ENCODE results near the gene PIK3R5. TPM values are rescaled to one million over a fixed set of nuclear protein-coding genes. Genes with fewer than 3 reads are reported as not detected.

Gene PIK3R5
- total RNA-seq, 1 donor from 2014 or later = 34.5 TPM

DNA sequence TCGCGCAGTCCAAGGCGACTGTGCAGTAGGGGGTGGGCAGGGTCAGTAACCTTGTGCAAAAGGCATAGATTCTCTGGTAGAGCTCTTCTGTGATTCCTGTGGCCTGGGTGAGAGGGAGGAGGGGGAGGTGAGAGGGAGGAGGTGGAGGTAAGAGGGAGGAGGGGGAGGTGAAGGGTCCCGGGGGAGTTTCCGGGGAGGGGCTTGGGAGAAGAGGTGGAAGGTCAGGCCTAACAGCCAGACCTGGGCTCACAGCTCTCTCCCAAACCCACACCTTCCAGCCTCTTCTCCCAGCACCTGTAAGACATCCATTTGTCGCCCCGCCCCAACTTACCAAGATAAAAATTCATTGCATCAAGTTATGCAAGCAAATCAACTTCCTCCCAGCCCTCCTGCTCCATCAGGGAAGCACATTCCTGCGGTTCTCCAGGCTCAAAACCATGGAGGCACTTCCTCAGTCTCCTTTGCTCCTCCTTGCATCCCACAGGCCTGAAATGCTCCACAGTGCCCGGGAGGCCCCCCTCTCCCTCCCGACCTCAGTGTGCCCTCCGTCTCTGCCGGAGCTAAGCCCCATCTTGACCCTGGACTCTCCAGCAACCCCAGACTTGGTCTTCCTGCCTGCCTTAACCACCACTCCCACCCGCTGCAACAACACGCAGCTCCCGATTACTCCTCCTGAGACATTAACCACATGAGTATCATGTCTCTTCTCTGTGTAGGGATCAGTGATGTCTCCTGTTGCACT is 128.5 kb downstream of the PIK3R5 start:
- DNase-seq (ENCODE audit: low spot score) = peak; percentile 49

- DNase-seq (ENCODE audit: low spot score) = peak; percentile 57
These were observed 129.7 kb downstream of the PIK3R5 start for GRCh38 chr17:8835631-8836364.

DNA sequence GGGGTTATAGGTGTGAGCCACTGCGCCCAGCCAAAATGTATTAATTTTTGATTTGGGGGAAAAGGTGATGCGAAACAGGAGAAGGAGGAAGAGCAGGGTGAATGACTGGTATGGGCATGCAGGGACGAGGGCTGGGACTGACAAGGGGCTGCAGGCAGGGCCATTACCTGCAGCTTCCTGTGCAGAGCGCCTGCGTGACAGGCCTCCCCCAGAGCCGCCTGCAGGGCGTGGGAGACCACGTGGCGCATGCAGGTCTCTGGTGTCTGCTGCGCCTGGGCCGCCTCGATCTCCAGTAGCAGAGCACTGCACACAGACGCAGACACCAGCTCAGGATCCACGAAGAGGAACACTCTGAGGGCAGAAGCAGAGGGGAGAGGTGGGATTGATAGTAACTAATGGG is 130.4 kb downstream of the PIK3R5 start:
- DNase-seq (ENCODE audit: low spot score) = peak; percentile 73

DNA sequence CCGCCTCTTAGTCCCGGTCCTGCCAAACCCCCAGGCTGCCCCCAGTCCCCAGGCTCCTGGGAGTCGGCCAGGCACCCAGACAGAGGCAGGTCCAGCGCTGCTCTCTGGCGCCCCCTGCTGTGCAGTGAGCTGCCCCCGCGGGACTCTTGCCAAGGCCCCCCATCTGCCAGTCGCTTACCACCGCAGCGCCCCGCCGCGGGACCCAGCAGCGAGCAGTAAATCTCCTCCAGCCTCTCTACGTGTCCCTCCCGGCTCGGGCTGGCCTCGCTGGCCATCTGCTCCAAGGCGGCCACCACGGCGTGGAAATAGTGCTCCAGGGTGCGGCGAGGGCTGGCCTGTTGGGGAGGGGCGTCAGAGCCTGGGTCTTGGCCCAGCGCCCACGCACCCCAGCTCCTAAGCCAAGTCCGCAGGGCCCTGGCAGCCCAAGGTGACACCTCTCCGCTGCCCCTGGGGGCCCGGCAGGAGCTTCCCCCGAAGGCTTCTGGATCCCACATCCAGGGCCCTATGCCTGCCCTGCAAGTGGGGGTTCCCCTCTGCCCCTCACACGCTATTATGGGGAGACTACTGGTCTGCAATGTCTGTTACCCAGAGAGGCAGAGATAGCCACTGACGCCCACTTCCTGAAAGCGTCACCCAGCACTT is 132.7 kb downstream of the PIK3R5 start:
- DNase-seq (ENCODE audit: low spot score) = peak; percentile 88

DNA sequence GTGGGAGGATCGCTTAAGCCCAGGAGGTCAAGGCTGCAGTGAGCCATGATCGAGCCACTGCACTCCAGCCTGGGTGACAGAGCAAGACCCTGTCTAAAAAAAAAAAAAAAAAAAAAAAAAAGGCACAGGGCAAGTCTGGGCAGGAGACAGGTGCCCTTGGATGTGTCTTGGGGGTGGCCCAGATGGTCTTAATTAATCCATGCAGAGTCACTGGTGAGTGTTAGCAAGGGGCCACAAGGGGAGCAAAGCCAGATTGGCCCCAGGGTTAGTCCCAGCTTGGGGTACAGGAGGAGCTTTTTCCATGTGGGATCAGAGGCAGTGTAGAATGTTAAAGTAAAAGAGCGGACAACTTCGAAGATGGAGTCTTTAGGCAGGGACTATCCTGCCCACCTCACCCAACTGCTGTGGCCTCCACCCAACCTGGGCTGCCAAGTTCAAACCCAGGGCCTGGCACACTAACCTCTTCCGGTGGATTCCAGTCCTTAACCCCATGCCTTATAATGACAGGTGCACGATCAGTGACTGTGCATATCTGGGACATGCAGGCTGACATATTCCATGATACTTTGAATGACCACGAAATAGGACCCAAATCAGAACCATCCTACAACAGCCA is 134.2 kb downstream of the PIK3R5 start:
- peak; percentile 64 for DNase-seq (ENCODE audit: low spot score)

- DNase-seq (ENCODE audit: low spot score) = peak; percentile 47
These were observed 135.4 kb downstream of the PIK3R5 start for GRCh38 chr17:8830141-8830540.

GRCh38 chr17:8829036-8829941 is 136.2 kb downstream of the PIK3R5 start:
- peak; percentile 67 for DNase-seq (ENCODE audit: low spot score)

Other genes starting within 250 kb of the PIK3R5 start
- not detected for gene CCDC42, start 220.9 kb downstream of the PIK3R5 start, total RNA-seq
- not detected for gene SPDYE4, start 207.2 kb downstream of the PIK3R5 start, total RNA-seq
- not detected for gene MFSD6L, start 166.3 kb downstream of the PIK3R5 start, total RNA-seq
- 1.6 TPM for gene PIK3R6, start 98.0 kb downstream of the PIK3R5 start, total RNA-seq
- gene NTN1, start 55.8 kb upstream of the PIK3R5 start, total RNA-seq = 3.1 TPM